OCI-LY1 (cell line): ENCODE data around the gene EPB41L2.

ENCODE experiments used
- EZH2 ChIP-seq: fragments of 200-600 bp; sonication (generic), shearing (Covaris generic); IDR thresholded peaks from 2 replicates; pipeline ENCODE4 v1.8.0; 2017; ENCODE audit warnings: borderline replicate concordance, mixed run types, mild to moderate bottlenecking, antibody characterized with exemption, low read length, moderate library complexity, mixed read lengths
- TF ChIP-seq, protein P1 (sequence below): fragments of 200-600 bp; sonication (generic), shearing (Covaris generic); IDR thresholded peaks from 2 replicates; pipeline ENCODE4 v1.5.1; 2017; ENCODE audit warnings: mild to moderate bottlenecking, antibody characterized with exemption, low read length, moderate library complexity, mixed read lengths

DNA sequence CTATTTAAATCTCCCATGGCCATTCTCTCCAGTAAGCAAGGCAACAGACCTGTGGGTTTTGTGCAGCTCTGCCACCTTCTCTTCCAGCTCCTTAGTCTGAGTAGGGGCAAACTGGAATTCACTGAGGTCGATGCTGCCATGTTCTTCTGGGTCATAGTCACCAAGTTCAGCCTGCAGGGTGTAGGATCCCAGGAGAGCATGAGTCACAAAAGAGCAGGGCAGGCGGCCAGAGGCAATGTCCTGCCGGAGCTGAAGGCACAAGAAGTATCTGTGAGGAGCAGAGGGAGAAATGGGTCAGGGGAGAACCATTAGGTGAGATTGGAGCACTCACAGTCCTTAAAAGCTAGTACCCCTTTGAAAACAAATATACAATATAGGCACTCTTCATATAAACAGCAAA lies 162.1 kb downstream of the EPB41L2 start:
- no peak for TF ChIP-seq EZH2
- TF ChIP-seq, protein P1, sequence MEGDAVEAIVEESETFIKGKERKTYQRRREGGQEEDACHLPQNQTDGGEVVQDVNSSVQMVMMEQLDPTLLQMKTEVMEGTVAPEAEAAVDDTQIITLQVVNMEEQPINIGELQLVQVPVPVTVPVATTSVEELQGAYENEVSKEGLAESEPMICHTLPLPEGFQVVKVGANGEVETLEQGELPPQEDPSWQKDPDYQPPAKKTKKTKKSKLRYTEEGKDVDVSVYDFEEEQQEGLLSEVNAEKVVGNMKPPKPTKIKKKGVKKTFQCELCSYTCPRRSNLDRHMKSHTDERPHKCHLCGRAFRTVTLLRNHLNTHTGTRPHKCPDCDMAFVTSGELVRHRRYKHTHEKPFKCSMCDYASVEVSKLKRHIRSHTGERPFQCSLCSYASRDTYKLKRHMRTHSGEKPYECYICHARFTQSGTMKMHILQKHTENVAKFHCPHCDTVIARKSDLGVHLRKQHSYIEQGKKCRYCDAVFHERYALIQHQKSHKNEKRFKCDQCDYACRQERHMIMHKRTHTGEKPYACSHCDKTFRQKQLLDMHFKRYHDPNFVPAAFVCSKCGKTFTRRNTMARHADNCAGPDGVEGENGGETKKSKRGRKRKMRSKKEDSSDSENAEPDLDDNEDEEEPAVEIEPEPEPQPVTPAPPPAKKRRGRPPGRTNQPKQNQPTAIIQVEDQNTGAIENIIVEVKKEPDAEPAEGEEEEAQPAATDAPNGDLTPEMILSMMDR: no peak
